Measurements from ENCODE around the gene AP2A2.

DNA sequence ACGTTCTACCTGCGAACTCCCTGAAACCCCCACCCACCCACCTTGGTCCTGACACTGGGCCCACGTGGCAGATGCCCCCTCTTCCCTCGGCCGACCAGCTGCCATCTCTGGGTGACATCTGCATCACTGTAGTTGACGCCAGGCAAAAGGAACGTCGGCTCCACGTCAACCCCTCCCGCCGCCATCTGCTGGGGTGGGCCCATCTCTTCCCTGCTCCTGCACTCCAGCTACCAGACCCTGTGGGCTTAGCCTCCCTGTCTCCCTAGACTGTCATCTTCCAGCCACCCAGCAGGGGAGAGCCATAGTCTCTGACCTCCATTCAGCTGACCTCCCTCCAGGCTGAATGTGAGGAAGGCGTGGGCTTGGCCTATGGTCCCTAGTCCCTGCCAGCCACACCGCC lies 36.4 kb upstream of the AP2A2 start:
- TF ChIP-seq, protein P1, sequence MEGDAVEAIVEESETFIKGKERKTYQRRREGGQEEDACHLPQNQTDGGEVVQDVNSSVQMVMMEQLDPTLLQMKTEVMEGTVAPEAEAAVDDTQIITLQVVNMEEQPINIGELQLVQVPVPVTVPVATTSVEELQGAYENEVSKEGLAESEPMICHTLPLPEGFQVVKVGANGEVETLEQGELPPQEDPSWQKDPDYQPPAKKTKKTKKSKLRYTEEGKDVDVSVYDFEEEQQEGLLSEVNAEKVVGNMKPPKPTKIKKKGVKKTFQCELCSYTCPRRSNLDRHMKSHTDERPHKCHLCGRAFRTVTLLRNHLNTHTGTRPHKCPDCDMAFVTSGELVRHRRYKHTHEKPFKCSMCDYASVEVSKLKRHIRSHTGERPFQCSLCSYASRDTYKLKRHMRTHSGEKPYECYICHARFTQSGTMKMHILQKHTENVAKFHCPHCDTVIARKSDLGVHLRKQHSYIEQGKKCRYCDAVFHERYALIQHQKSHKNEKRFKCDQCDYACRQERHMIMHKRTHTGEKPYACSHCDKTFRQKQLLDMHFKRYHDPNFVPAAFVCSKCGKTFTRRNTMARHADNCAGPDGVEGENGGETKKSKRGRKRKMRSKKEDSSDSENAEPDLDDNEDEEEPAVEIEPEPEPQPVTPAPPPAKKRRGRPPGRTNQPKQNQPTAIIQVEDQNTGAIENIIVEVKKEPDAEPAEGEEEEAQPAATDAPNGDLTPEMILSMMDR (IDR thresholded peaks at IDR 0.05 in 4 of 5, conservative IDR thresholded peaks at IDR 0.05 in 1 of 5) = no peak
- no peak for TF ChIP-seq POLR2A (IDR thresholded peaks at IDR 0.05)
